GM18907 (cell line): Measurements from ENCODE around the gene LOX.

Experiments
- ATAC-seq: cut with Tn5 transposase; IDR thresholded peaks from one replicate; pipeline ENCODE4 v1.9.1; 2021; ENCODE audit warnings: mild to moderate bottlenecking, moderate library complexity; ENCODE audit not compliant: unreplicated experiment

LOX gene

DNA sequence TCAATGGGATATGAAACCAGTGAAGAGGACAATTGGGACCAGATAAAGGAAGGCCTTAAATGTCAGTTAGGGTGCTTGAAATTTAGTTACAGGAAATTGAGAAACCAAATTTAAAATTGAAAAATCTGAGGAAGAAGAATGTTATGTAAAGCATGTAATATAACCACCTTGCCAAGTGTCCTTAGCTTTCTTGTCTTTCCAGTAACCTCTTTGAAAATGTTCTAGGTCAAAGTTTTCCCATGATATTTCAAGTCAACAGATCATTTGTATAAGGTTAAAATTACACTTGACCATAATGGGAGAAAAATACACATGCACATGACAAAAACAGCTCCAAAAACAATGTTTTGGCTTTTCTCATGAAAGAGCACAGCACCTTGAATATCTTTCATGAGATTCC, 21.1 kb downstream of the LOX start:
- ATAC-seq: no peak

DNA sequence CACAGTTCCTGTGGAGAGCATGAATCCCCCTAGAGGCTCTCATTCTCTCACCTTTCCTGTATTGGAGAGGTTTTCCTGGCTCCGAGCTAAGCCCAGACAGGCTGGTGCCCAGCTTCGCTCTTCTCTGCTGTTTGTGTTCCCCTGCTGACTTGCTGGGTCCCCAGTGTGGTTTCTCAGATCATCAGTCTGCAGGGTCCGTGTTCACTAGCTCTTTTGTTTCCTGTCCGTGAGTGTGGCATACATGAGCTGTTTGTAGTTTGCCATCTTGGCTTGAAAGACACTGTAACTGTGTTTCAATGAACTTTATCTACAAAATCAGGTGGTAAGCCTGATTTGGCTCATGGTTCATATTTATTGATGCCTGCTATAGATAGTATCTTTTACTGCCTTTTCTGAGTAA, 23.8 kb downstream of the LOX start:
- no peak for ATAC-seq

DNA sequence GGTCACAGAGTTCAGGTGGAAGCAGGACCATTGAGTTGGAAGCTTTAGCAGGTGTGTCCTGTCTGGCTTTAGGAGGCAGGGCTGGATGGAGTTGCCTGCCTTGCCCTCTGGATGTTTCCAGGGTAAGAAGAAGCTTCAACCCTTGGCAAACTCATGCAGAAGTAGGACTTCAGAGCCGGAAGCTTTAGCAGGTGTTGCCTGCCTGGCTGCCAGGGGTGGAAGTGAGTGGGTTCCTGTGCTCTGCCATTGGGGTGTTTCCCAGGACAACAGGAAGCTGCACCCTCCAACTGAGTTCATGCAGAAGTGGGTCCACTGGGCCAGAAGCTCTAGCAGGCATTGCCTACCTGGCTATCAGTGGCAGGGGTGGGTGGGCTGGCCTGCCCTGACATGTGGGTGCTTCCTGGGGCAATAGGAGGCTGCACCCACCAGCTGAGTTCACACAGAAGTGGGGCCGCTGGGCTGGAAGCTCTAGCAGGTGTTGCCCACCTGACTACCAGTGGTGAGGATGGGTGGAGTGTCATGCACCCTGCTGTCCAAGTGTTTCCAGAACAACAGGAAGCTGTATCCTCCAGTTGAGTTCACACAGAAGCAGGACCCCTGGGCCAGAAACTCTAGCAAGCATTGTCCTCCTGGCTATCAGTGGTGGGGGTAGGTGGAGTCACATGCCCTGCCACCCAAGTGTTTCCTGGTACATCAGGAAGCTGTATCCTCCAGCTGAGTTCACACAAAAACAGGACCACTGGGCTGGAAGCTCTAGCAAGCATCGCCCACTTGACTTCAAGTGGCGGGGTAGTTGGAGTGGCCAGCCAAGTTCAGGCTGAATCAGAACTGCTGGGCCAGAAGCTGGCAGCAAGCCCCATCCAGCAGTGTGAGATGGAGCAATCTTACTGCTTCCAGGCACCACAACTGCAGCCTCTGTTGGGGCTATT, 24.6 kb downstream of the LOX start:
- no peak for ATAC-seq

DNA sequence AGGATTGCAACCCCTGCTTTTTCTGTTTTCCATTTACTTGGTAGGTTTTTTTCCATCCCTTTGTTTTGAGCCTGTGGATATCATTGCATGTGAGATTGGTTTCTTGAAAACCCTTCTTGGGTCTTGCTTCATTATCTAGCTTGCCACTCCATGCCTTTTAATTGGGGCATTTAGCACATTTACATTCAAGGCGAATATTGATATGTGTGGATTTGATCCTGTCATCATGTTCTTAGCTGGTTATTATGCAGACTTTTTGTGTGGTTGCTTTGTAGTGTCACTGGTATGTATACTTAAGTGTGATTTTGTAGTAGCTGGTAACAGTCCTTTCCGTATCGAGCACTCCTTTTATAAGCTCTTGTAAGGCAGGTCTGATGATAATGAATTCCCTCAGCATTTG, 26.5 kb downstream of the LOX start:
- ATAC-seq: no peak

DNA sequence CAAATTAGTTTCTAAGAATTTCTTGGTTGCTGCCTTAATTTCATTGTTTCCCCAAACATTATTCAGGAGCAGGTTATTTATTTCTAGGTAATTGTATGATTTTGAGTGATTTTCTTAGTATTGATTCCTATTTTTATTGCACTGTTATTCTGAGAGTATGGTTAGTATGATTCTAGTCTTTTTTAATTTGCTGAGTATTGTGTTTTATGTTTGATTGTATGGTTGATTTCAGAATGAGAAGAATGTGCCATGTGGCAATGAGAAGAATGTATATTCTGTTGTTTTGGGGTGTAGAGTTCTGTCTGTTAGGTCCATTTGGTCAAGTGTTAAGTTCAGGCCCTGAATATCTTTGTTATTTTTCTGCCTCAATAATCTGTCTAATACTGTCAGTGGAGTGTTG, 27.1 kb downstream of the LOX start:
- no peak for ATAC-seq

DNA sequence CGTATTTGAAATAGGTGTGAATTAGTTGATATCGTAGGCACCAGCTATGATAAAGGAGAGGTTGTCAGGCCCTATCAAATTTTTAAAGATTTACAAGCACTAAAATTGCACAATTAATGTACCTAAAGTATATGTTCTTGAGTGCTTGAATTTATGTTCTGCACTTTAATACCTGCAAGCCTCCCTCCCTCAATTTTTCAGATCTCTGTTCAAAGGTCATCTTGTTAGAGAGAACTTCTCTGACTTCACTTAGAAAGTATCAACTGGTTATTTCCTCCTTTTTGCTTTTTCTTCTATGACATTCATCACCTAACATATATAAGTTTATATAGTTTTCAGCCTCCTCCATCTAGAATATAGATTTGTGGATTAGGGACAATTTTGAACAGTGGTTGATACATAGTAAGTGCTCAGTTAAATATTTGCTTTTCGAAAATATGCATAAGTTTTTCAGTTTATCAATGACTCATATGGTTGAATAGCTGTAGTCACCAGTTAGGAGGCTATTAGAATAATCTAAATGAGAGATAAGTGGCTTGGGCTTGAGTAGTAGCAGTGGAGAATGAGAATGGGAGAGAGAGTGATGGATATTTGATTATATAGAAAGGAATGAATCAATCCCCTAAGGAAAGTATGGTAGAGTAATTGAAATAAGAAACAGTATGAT, 37.3 kb downstream of the LOX start:
- no peak for ATAC-seq

DNA sequence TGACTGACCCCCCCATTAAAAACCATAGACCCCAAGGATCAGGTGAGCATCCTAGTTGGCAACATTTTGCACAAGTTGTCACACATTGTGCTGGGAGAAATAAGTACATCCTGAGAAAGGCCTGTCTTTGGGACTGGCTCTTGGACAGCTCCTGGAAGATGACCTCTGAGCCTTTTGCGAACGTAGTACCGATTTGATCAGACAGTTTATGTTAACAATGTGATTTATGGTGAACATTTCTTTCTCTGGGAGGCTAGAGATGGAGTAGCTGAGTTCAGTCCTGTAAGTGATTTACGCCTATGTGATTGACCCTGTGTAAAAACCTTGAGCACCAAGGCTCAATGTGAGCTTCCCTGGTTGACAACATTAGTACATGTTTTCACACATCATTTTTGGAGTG, 41.7 kb downstream of the LOX start:
- no peak for ATAC-seq

DNA sequence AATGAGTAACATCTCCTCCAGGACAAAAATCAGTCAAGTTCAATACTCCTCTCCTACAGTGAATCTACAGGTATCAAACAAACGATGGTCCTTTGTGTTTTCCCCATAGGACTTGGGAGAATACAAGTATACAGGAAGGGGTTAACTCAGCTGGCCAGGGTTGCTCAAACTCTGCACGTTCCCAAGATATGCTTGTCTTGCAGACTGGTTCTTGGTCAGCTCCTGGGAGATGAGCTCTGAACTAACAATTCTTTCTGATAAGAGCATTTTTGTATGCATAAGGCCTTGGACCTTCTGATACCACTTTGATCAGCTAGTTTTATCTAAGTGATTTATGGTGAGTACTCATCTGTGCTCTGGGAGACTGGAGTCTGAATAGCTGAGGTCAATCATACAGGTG, 42.1 kb downstream of the LOX start:
- ATAC-seq: no peak

DNA sequence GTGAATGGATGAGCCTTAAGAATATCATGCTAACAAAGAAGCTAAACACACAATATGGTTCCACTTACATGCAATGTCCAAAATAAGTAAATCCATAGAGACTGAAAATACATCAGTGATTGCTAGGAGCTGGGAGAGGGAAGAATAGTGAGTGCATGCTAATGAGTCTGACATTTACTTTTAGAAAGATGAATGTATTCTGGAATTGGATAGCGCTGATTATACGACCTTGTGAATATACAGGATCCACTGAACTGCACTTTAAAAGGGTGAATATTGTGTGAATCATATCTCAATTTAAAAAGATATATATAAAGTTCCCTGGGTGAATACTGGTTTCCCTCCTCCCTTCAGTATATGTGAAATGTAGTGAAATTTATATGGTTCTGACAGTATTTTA, 46.2 kb downstream of the LOX start:
- no peak for ATAC-seq

DNA sequence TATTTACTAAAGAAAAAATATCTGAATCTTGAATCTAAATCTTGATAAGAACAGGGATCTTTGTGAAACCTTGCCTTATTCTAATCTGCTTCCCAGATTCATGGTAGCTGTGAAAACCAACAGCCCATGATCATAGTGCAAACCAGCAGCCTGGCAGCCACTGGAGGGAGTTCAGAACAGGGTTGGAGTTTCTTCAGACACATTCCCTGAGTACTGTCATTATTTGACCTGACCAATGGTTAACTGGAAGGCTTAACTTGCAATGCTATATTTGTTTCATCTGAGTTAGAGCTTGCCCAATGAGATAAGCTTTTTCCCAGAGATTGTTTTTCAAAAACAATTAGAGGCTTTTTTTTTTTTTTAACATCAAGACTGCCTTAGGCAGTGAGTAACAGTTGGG, 47.8 kb downstream of the LOX start:
- ATAC-seq: no peak

DNA sequence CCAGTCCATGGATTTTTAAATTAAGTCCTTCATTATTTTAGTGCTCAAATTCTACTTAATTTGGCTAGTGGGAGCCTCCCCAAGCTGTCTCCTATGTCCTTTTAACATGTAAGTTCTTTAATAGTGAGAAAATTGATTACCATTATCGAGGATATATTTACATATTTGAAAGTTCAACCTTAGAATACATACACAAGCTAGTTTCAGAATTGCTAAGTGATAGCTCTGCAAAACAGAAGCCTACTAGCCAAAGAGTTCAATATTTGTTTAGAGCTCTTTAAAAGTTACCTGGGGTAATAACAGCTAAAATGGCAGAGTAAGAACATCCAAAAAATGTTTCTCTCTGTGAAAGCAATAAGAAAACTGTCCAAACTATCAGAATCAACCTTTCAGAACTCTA, 48.2 kb downstream of the LOX start:
- no peak for ATAC-seq

DNA sequence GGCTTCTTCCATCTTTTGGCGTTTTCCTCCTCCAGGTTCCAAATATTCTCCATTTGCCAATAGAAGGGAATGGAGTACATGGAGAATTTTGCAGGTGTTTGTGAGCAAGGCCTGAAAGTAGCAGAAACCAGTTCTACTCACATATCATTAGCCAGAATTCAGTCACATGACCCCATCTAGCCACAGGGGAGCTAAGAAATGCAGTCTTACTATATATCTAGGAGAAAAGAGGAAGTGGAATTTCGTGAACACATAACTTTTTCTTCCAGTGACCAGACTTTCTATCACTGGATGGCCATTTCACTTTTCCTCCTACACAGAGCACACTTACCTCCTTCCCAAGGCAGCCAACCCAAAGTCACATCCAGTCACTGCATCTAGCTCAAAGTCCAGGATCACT, 55.1 kb downstream of the LOX start:
- ATAC-seq: peak; percentile 76

DNA sequence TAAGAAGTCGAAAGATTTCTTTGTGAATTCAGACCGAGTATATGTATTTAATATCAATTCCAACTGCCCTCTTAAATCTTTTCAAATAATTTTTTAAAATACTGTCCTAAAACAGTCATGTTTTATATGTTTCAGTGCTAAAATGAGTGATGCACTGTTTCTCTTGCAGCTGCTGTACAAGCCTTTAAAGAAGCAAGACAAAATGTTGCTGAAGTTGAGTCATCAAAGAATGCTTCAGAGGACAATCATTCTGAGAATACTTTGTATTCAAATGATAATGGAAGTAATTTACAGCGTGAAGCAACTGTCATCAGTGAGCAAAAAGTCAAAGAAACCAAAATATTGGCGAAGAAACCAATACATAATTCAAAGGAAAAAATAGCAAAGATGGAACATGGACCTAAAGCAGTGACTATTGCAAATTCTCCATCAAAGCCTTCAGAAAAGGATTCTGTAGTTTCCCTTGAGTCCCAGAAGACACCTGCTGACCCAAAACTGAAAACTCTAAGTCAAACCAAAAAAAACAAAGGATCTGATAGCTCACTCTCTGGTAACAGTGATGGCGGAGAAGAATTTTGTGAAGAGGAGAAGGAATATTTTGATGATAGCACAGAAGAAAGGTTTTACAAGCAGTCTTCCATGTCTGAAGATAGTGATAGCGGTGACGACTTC, 58.0 kb downstream of the LOX start:
- peak; percentile 47 for ATAC-seq

DNA sequence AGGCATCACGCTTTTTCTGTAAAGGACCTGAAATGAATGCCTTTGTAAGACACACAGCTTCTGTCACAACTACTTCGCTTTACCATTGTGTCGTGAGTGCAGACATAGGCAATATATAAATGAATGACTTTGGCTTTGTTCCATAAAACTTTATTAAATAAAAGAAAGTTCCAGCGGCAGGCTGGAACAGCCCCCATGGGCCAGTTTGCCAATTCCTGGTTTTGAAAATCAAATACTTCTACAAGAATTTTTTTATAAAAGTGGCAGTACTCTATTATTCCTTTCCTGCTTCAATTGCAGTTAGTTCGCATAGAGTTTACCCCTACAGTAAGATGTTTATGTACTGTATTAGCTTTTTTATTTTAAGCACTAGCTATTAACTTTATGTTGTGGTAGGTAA, 62.6 kb downstream of the LOX start:
- ATAC-seq: no peak

DNA sequence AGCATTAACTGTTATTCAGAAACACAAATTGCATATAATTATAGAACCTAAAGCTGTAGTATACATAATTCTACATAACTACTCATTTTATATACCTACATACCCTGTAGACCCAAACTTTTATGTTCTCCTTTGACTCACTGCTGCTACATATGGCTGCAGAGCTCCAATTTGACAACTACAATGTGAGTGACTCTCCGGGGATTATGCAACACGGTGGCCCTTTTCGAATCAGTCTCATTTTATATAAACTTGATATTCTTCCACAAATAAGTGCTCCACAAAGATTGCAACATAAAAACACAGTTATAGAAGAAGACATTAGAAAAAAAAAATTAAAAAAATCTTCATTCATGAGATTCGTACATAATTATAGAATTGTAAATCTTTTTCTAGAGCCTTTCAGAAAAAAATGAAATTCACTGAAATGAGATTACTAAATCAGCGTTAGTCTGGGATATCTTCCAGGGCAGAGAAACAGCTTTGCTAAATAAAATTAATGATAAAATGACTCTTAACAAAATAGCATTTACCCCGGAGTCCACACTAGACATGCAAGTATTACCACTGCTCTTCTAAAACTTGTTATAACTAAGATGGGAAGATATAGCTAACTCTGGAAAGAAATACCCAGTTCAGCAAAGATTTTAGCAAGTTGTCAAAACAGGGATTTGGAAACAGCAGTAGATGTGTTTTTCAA, 63.7 kb downstream of the LOX start:
- no peak for ATAC-seq
